Measurements from ENCODE around the gene GRIA1. TPM values are rescaled to one million over a fixed set of nuclear protein-coding genes. Genes with fewer than 3 reads are reported as not detected.
A peak's percentile ranks its signal among the peaks of the same experiment; 100 is the strongest.

GRIA1 gene
- total RNA-seq, 4 donors from 2014 or later = 0.63 to 1.2 (median 0.93) TPM

DNA sequence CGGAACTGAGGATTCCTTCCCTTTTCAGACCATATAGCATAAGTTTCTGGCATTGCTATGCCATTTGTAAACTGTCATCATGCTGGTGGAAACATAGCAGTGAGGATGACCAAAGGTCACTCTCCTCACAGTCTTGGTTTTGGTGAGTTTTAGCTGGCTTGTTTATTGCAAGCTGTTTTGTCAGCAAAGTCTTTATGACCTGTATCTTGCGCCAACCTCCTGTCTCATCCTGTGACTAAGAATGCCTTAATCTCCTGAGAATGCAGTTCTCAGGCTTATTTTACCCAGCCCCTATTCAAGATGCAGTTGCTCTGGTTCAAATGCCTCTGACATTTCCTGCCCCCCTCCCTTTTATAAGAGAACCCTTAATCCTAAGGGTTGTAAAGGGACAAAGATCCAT is 26.7 kb upstream of the GRIA1 start:
- Histone ChIP-seq H3K27ac (replicated peaks in 1 of 4) (no peak overlapping the region), H3K4me3 (no peak overlapping the region), H3K4me1 (peaks cover 0 to 8% (median 6%) of the 10 kb centered on the region in 4 donors), H3K36me3 (no peaks in the 10 kb centered on the region), H3K27me3 (no peaks in the 10 kb centered on the region), H3K9me3 (no peaks in the 10 kb centered on the region)
- TF ChIP-seq POLR2AphosphoS5 (IDR thresholded peaks at IDR 0.05) = no peak
- TF ChIP-seq, protein P1, sequence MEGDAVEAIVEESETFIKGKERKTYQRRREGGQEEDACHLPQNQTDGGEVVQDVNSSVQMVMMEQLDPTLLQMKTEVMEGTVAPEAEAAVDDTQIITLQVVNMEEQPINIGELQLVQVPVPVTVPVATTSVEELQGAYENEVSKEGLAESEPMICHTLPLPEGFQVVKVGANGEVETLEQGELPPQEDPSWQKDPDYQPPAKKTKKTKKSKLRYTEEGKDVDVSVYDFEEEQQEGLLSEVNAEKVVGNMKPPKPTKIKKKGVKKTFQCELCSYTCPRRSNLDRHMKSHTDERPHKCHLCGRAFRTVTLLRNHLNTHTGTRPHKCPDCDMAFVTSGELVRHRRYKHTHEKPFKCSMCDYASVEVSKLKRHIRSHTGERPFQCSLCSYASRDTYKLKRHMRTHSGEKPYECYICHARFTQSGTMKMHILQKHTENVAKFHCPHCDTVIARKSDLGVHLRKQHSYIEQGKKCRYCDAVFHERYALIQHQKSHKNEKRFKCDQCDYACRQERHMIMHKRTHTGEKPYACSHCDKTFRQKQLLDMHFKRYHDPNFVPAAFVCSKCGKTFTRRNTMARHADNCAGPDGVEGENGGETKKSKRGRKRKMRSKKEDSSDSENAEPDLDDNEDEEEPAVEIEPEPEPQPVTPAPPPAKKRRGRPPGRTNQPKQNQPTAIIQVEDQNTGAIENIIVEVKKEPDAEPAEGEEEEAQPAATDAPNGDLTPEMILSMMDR (IDR thresholded peaks at IDR 0.05) = no peak
- TF ChIP-seq POLR2A (IDR thresholded peaks at IDR 0.05; ENCODE audit: low read depth) = no peak
- no peak for TF ChIP-seq EP300 (IDR thresholded peaks at IDR 0.05)
- intact Hi-C loops (cut with DNase I) = no loop called here
- DNase-seq (ENCODE audit: extremely low spot score) = peak; percentile 37
- WGBS = 82% methylated on average over 2 of the region's 2 CpGs

DNA sequence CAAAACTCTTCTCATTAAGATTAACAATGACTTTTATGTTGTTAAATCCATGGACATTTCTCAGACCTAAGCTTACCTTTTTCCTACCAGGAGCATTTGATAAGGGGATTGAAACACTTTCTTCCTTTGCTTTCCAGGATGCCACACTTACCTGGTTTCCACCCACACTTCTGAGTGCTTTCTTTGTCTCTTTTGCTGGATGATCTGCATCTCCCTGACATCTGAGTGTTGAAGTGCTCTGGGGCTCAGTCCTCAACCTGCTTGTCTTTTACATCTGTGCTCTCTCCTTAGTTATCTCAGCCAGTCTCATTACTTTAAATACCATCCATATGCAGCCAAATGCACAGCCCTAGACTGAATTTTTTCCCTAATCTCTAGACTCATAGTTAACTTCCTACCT is 22.9 kb upstream of the GRIA1 start:
- no peak for DNase-seq (ENCODE audit: extremely low spot score)
- no peaks in the 10 kb centered on the region for H3K36me3 ChIP-seq
- H3K4me1 ChIP-seq = no peaks in the 10 kb centered on the region
- H3K9me3 ChIP-seq = no peaks in the 10 kb centered on the region
- H3K27ac ChIP-seq (replicated peaks in 1 of 4) = no peak overlapping the region
- H3K4me3 ChIP-seq = no peak overlapping the region
- H3K27me3 ChIP-seq = no peaks in the 10 kb centered on the region
- intact Hi-C loops (cut with DNase I) = no loop called here
- TF ChIP-seq, protein P1 (IDR thresholded peaks at IDR 0.05) = no peak

DNA sequence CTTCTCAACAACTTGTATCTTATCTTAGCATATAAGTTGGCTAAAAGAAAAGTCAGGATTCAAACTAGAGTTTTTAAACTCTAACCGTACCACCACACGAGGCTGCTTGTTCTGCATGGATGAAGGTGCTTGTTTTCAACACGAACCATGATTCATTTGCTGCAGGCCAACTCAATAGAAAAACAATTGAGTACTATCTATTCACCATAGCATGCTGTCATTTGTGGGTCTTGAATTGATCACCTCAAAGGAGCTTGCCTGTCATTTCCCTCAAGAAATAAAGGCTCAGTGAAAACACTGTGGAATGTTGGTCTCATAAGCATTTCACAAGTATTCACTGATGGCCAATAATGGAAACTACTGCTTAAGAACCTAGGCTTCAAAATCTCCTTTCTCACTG is 21.0 kb upstream of the GRIA1 start:
- TF ChIP-seq POLR2AphosphoS5 (IDR thresholded peaks at IDR 0.05) (no peak), POLR2A (IDR thresholded peaks at IDR 0.05; ENCODE audit: low read depth) (no peak), EP300 (IDR thresholded peaks at IDR 0.05) (no peak)
- TF ChIP-seq, protein P1 (IDR thresholded peaks at IDR 0.05) = no peak
- intact Hi-C loops (cut with DNase I) = no loop called here
- 88% methylated on average over 3 of the region's 3 CpGs for WGBS

DNA sequence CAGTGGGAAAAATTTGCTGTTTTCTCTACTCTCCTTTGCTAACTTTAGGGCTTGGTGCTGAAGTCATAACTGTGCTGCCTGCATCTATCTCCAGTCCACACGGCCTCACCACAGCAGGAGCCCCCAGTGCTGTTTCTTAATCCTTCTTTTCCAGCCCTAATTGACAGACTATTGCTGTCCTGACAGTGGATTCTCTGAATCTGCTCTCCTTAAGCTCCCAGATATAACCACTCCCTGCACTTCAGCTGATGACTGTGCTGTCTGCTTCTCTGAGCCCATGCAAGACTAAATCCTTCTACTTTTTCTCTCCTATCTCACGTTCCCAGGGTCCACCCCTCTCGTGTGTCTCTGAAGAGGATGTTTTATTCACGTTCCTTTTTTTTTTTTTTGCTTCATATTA is 19.7 kb upstream of the GRIA1 start:
- H3K9me3 ChIP-seq = no peaks in the 10 kb centered on the region
- DNase-seq (ENCODE audit: extremely low spot score) = peak; percentile 19
- WGBS = 57% methylated on average over 4 of the region's 4 CpGs
- no peak overlapping the region for H3K4me3 ChIP-seq
- intact Hi-C loops (cut with DNase I) = no loop called here
- no peaks in the 10 kb centered on the region for H3K27me3 ChIP-seq
- H3K36me3 ChIP-seq = no peaks in the 10 kb centered on the region
- TF ChIP-seq POLR2AphosphoS5 (IDR thresholded peaks at IDR 0.05) (no peak), EP300 (IDR thresholded peaks at IDR 0.05) (no peak), POLR2A (IDR thresholded peaks at IDR 0.05; ENCODE audit: low read depth) (no peak)
- TF ChIP-seq, protein P1 (IDR thresholded peaks at IDR 0.05) = no peak
- H3K27ac ChIP-seq (replicated peaks in 1 of 4) = no peak overlapping the region
- H3K4me1 ChIP-seq = no peaks in the 10 kb centered on the region

More for the DNA sequence above, 21.0 kb upstream of the GRIA1 start:
- no peaks in the 10 kb centered on the region for H3K4me1 ChIP-seq
- no peaks in the 10 kb centered on the region for H3K36me3 ChIP-seq
- DNase-seq (ENCODE audit: extremely low spot score) = no peak
- no peaks in the 10 kb centered on the region for H3K27me3 ChIP-seq
- H3K27ac ChIP-seq (replicated peaks in 1 of 4) = no peak overlapping the region
- H3K4me3 ChIP-seq = no peak overlapping the region
- no peaks in the 10 kb centered on the region for H3K9me3 ChIP-seq

DNA sequence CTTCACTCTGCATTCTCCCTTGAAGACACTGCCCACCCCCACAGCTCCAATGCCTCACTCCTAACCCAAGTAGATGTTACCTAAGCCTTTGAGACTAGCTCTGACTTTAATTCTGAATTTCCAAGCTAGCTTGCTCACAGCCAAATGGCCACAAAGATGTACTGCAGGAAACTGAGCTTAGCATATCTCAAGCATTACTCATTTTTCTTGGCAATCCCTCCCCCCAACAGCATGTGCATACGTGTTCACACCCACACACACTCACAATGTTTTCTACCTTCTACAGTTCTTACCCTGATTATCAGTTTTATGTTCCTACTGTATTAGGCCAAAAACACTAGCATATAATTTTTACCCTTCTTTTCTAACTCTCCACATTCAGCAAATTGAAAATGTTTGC is 13.7 kb upstream of the GRIA1 start:
- Histone ChIP-seq H3K27me3 (no peaks in the 10 kb centered on the region), H3K4me3 (no peak overlapping the region), H3K36me3 (no peaks in the 10 kb centered on the region), H3K4me1 (no peaks in the 10 kb centered on the region), H3K27ac (replicated peaks in 1 of 4) (no peak overlapping the region), H3K9me3 (no peaks in the 10 kb centered on the region)
- TF ChIP-seq, protein P1 (IDR thresholded peaks at IDR 0.05) = no peak
- TF ChIP-seq POLR2AphosphoS5 (IDR thresholded peaks at IDR 0.05) = no peak
- TF ChIP-seq EP300 (IDR thresholded peaks at IDR 0.05) = no peak
- TF ChIP-seq POLR2A (IDR thresholded peaks at IDR 0.05; ENCODE audit: low read depth) = no peak
- 53% methylated on average over 1 of the region's 1 CpG for WGBS
- DNase-seq (ENCODE audit: extremely low spot score) = peak; percentile 60
- intact Hi-C loops (cut with DNase I) = no loop called here
